ENCODE results near the gene FIGNL1. TPM values are rescaled to one million over a fixed set of nuclear protein-coding genes. Genes with fewer than 3 reads are reported as not detected.

Gene FIGNL1
- total RNA-seq, 4 donors from 2014 or later, result 6.5 to 16.1 (median 7.5) TPM

GRCh38 chr7:50479743-50480517, 29.8 kb upstream of the FIGNL1 start:
- ATAC-seq (ENCODE audit: low FRiP score) (no peak), DNase-seq (ENCODE audit: low spot score) (no peak)
- no peak for TF ChIP-seq CTCF (IDR thresholded peaks at IDR 0.05)

GRCh38 chr7:50477640-50478039, 27.5 kb upstream of the FIGNL1 start:
- ATAC-seq (ENCODE audit: low FRiP score) (no peak), DNase-seq (ENCODE audit: low spot score) (no peak)
- TF ChIP-seq CTCF (IDR thresholded peaks at IDR 0.05), result no peak

GRCh38 chr7:50476953-50477625, 26.9 kb upstream of the FIGNL1 start:
- no peak for DNase-seq (ENCODE audit: low spot score)
- no peak for ATAC-seq (ENCODE audit: low FRiP score)
- TF ChIP-seq CTCF (IDR thresholded peaks at IDR 0.05), result no peak

- DNase-seq (ENCODE audit: low spot score) (no peak), ATAC-seq (ENCODE audit: low FRiP score) (no peak)
- TF ChIP-seq CTCF (IDR thresholded peaks at IDR 0.05), result no peak
Observed at GRCh38 chr7:50475340-50475739, 25.2 kb upstream of the FIGNL1 start.

- DNase-seq (ENCODE audit: low spot score) (no peak), ATAC-seq (ENCODE audit: low FRiP score) (no peak)
Observed at GRCh38 chr7:50474382-50475160, 24.4 kb upstream of the FIGNL1 start.

GRCh38 chr7:50473531-50473930, 23.4 kb upstream of the FIGNL1 start:
- DNase-seq (ENCODE audit: low spot score) (no peak), ATAC-seq (ENCODE audit: low FRiP score) (no peak)
- TF ChIP-seq CTCF (IDR thresholded peaks at IDR 0.05), result no peak

More at GRCh38 chr7:50474382-50475160, 24.4 kb upstream of the FIGNL1 start:
- TF ChIP-seq CTCF (IDR thresholded peaks at IDR 0.05), result no peak
